Measurements from ENCODE around the gene LRG1. TPM values are rescaled to one million over a fixed set of nuclear protein-coding genes. Genes with fewer than 3 reads are reported as not detected.
"Not testable (repeated sequence)": the region's sequence is repeated elsewhere in the genome, so short reads cannot be mapped to it uniquely, and the experiment has no call there.

LRG1 gene
- total RNA-seq, 2 donors from 2014 or later, result 0.86 to 1.4 TPM

DNA sequence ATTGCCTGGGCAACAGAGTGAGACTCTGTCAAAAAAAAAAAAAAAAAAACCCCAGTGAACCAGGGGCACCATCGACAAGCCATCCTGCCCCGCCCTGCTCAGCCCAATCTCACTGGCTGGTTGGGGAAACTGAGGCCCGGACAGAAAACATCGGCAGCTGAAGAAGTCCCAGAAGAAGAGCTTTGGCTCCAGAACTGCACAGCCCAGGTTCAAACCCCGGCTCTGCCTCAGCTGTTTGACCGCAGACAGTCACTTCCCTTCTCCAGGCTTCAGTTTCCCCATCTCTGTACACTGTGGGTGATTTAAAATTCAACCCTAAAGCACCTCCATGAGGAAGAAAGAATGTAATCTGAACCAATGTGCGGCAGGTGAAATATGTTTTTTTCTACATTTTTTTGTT is 29.1 kb upstream of the LRG1 start:
- Histone ChIP-seq H3K27me3 (ENCODE audit: control insufficient read depth, insufficient read depth, low read length, poor library complexity, severe bottlenecking) (no peaks in the 10 kb centered on the region), H3K36me3 (ENCODE audit: control insufficient read depth, insufficient read depth, low read length) (no peaks in the 10 kb centered on the region), H3K4me3 (ENCODE audit: low read length) (no peak overlapping the region), H3K9ac (ENCODE audit: extremely low read depth, low read length, poor library complexity, severe bottlenecking) (no peak overlapping the region), H3K4me1 (ENCODE audit: control insufficient read depth, insufficient read depth, low read length) (no peaks in the 10 kb centered on the region), H3K9me3 (ENCODE audit: control insufficient read depth, low read length) (no peaks in the 10 kb centered on the region), H3K27ac (ENCODE audit: low read depth, low read length) (no peak overlapping the region)
- no peak overlapping the region for H3K4me3 Mint-ChIP-seq
- H3K27me3 Mint-ChIP-seq (ENCODE audit: insufficient read depth), result peaks cover 3% of the 10 kb centered on the region
- H3K9me3 Mint-ChIP-seq, result no peaks in the 10 kb centered on the region
- no peaks in the 10 kb centered on the region for H3K36me3 Mint-ChIP-seq (ENCODE audit: low read depth)
- DNase-seq, result no peak
- H3K4me1 Mint-ChIP-seq, result peaks cover 3% of the 10 kb centered on the region
- 93 to 96% methylated on average over 4 to 7 of the region's 7 CpGs for WGBS, 2 experiments (ENCODE audit: insufficient coverage in 1 of 2, insufficient read length in 1 of 2)
- TF ChIP-seq, protein P1, sequence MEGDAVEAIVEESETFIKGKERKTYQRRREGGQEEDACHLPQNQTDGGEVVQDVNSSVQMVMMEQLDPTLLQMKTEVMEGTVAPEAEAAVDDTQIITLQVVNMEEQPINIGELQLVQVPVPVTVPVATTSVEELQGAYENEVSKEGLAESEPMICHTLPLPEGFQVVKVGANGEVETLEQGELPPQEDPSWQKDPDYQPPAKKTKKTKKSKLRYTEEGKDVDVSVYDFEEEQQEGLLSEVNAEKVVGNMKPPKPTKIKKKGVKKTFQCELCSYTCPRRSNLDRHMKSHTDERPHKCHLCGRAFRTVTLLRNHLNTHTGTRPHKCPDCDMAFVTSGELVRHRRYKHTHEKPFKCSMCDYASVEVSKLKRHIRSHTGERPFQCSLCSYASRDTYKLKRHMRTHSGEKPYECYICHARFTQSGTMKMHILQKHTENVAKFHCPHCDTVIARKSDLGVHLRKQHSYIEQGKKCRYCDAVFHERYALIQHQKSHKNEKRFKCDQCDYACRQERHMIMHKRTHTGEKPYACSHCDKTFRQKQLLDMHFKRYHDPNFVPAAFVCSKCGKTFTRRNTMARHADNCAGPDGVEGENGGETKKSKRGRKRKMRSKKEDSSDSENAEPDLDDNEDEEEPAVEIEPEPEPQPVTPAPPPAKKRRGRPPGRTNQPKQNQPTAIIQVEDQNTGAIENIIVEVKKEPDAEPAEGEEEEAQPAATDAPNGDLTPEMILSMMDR (conservative IDR thresholded peaks at IDR 0.05), result no peak
- no peak overlapping the region for H3K27ac Mint-ChIP-seq

DNA sequence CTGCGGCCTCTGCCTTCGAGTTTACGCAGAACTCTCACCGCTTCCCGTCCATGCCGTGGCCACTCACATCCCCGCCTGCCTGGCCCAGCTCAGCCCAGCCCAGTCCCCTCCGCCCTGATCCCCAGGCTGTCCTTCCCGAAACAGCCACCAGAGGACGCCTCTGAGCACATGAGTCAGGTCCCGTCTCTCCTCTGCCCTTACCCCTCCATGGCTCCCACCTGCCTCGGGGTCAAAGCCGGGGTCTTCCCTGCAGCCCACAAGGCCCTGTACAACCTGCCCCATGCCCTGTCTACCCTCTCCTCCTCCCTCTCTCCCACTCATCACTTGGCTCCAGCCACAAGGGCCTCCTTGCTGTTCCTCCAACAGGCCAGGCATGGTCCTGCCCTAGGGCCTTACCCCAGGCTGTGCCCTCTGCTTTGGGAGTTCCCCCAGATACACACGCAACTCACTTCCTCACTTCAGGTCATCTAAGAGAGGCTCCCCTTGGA is 27.8 kb upstream of the LRG1 start:
- peak; percentile 98 for DNase-seq
- Mint-ChIP-seq H3K4me3 (no peak overlapping the region), H3K36me3 (ENCODE audit: low read depth) (no peaks in the 10 kb centered on the region), H3K27me3 (ENCODE audit: insufficient read depth) (peaks cover 3% of the 10 kb centered on the region), H3K27ac (peak overlapping the region; percentile 66), H3K4me1 (peaks cover 3% of the 10 kb centered on the region), H3K9me3 (no peaks in the 10 kb centered on the region)
- no peak overlapping the region for H3K4me3 ChIP-seq (ENCODE audit: low read length)
- H3K4me1 ChIP-seq (ENCODE audit: control insufficient read depth, insufficient read depth, low read length), result no peaks in the 10 kb centered on the region
- no peaks in the 10 kb centered on the region for H3K9me3 ChIP-seq (ENCODE audit: control insufficient read depth, low read length)
- no peak overlapping the region for H3K9ac ChIP-seq (ENCODE audit: extremely low read depth, low read length, poor library complexity, severe bottlenecking)
- no peaks in the 10 kb centered on the region for H3K36me3 ChIP-seq (ENCODE audit: control insufficient read depth, insufficient read depth, low read length)
- TF ChIP-seq, protein P1 (conservative IDR thresholded peaks at IDR 0.05), result peak; percentile 93
- WGBS, 2 experiments (ENCODE audit: insufficient coverage in 1 of 2, insufficient read length in 1 of 2), result 63 to 72% methylated on average over 10 to 14 of the region's 14 CpGs
- no peaks in the 10 kb centered on the region for H3K27me3 ChIP-seq (ENCODE audit: control insufficient read depth, insufficient read depth, low read length, poor library complexity, severe bottlenecking)
- H3K27ac ChIP-seq (ENCODE audit: low read depth, low read length), result no peak overlapping the region

DNA sequence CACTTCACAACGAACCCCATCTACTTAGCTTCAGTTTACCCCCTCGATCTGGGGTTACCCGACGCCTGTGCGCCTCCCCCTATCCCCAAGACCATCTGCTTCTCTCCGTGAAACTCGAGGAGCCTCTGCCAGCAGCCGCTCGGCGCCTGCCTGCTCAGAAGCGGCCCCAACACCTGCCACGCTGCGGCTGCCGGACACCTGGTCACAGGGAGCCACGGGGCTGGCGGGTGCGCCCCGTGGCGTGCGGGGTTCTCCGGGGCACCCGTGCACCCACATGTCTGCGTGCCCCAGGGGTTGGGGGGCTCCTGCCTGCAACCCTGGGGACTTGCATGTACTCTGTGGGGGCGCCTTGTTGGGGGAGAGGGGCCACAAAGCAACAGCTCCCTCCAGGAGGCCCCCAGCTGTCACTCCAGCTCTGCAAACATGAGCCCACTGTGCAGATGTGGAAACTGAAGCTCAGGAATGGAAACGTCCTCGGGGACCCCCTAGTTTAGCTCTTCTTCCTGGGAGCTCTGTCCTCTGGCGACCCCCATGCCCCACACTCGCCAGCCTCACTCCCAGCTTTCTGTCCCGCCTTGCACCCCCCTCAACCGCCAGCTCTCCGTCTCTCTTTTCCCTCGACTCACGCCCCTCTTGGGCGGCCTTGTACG is 26.7 kb upstream of the LRG1 start:
- 92 to 95% methylated on average over 30 to 35 of the region's 35 CpGs for WGBS, 2 experiments (ENCODE audit: insufficient coverage in 1 of 2, insufficient read length in 1 of 2)

DNA sequence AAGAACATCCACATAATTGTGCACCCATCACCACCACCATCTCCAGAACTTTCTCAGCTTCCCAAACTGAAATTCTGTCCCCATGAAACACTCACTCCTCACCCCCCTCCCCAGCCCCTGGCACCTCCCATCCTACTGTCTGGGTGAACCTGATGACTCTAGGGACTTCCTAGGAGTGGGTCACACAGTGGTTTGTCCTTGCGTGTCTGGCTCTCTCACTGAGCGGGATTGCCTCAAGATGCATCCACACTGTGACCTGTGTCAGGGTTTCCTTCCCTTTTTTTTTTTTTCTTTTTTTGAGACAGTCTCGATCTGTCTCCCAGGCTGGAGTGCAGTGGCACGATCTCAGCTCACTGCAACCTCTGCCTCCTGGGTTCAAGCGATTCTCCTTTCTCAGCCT is 23.7 kb upstream of the LRG1 start:
- H3K27ac ChIP-seq (ENCODE audit: low read depth, low read length); H3K27me3 Mint-ChIP-seq (ENCODE audit: insufficient read depth); H3K4me3 ChIP-seq (ENCODE audit: low read length); H3K9ac ChIP-seq (ENCODE audit: extremely low read depth, low read length, poor library complexity, severe bottlenecking); H3K4me3 Mint-ChIP-seq; H3K36me3 ChIP-seq (ENCODE audit: control insufficient read depth, insufficient read depth, low read length); H3K36me3 Mint-ChIP-seq (ENCODE audit: low read depth); H3K27me3 ChIP-seq (ENCODE audit: control insufficient read depth, insufficient read depth, low read length, poor library complexity, severe bottlenecking); H3K9me3 Mint-ChIP-seq; H3K4me1 Mint-ChIP-seq; DNase-seq; H3K9me3 ChIP-seq (ENCODE audit: control insufficient read depth, low read length); H3K27ac Mint-ChIP-seq; H3K4me1 ChIP-seq (ENCODE audit: control insufficient read depth, insufficient read depth, low read length): not testable (repeated sequence)
- WGBS, 2 experiments (ENCODE audit: insufficient coverage in 1 of 2, insufficient read length in 1 of 2), result 87 to 97% methylated on average over 4 to 5 of the region's 5 CpGs

More for the DNA sequence above, 26.7 kb upstream of the LRG1 start:
- TF ChIP-seq, protein P1 (conservative IDR thresholded peaks at IDR 0.05), result no peak
- no peaks in the 10 kb centered on the region for H3K27me3 ChIP-seq (ENCODE audit: control insufficient read depth, insufficient read depth, low read length, poor library complexity, severe bottlenecking)
- H3K36me3 ChIP-seq (ENCODE audit: control insufficient read depth, insufficient read depth, low read length), result no peaks in the 10 kb centered on the region
- H3K36me3 Mint-ChIP-seq (ENCODE audit: low read depth), result no peaks in the 10 kb centered on the region
- no peak overlapping the region for H3K4me3 Mint-ChIP-seq
- H3K9me3 Mint-ChIP-seq, result no peaks in the 10 kb centered on the region
- no peak overlapping the region for H3K4me3 ChIP-seq (ENCODE audit: low read length)
- no peaks in the 10 kb centered on the region for H3K9me3 ChIP-seq (ENCODE audit: control insufficient read depth, low read length)
- no peak overlapping the region for H3K27ac ChIP-seq (ENCODE audit: low read depth, low read length)
- peaks cover 3% of the 10 kb centered on the region for H3K27me3 Mint-ChIP-seq (ENCODE audit: insufficient read depth)
- no peak overlapping the region for H3K27ac Mint-ChIP-seq
- no peaks in the 10 kb centered on the region for H3K4me1 ChIP-seq (ENCODE audit: control insufficient read depth, insufficient read depth, low read length)
- H3K9ac ChIP-seq (ENCODE audit: extremely low read depth, low read length, poor library complexity, severe bottlenecking), result no peak overlapping the region
- peaks cover 3% of the 10 kb centered on the region for H3K4me1 Mint-ChIP-seq
- no peak for DNase-seq

DNA sequence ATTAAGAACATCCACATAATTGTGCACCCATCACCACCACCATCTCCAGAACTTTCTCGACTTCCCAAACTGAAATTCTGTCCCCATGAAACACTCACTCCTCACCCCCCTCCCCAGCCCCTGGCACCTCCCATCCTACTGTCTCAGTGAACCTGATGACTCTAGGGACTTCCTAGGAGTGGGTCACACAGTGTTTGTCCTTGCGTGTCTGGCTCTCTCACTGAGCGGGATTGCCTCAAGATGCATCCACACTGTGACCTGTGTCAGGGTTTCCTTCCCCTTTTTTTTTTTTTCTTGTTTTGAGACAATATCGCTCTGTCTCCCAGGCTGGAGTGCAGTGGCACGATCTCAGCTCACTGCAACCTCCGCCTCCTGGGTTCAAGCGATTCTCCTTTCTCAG is 22.2 kb upstream of the LRG1 start:
- H3K36me3 Mint-ChIP-seq (ENCODE audit: low read depth); H3K27me3 Mint-ChIP-seq (ENCODE audit: insufficient read depth); H3K27ac ChIP-seq (ENCODE audit: low read depth, low read length); H3K4me1 ChIP-seq (ENCODE audit: control insufficient read depth, insufficient read depth, low read length); H3K4me3 ChIP-seq (ENCODE audit: low read length); H3K9ac ChIP-seq (ENCODE audit: extremely low read depth, low read length, poor library complexity, severe bottlenecking); H3K9me3 Mint-ChIP-seq; H3K4me1 Mint-ChIP-seq; H3K9me3 ChIP-seq (ENCODE audit: control insufficient read depth, low read length); H3K27ac Mint-ChIP-seq; H3K4me3 Mint-ChIP-seq; DNase-seq; H3K36me3 ChIP-seq (ENCODE audit: control insufficient read depth, insufficient read depth, low read length); H3K27me3 ChIP-seq (ENCODE audit: control insufficient read depth, insufficient read depth, low read length, poor library complexity, severe bottlenecking): not testable (repeated sequence)
- 95 to 100% methylated on average over 2 to 6 of the region's 7 CpGs for WGBS, 2 experiments (ENCODE audit: insufficient coverage in 1 of 2, insufficient read length in 1 of 2)
